ENCODE measurements around the gene YIPF2.
"Not testable (repeated sequence)": the region's sequence is repeated elsewhere in the genome, so short reads cannot be mapped to it uniquely, and the experiment has no call there.

YIPF2 gene

GRCh38 chr19:10908380-10908960, 20.0 kb downstream of the YIPF2 start:
- DNase-seq (ENCODE audit: low read depth) = no peak

DNA sequence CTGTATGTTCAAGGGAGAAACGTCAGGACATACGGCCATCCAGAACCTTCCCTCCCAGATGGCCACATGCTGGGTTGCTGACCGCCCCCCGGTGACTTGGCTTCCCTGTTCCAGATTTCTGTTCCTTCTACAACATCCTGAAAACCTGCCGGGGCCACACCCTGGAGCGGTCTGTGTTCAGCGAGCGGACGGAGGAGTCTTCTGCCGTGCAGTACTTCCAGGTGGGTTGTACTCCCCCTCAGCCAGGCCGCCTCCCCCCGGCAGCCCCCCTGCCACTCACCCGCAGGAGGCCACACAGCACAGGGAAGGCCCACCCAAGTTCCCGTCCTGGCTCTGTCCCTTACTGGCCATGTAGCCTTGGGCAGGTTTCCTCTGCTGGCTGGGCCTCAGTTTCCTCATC, 20.5 kb downstream of the YIPF2 start:
- DNase-seq (ENCODE audit: low read depth) = no peak

- no peak for DNase-seq (ENCODE audit: low read depth)
Observed at GRCh38 chr19:10899151-10899653, 29.2 kb downstream of the YIPF2 start.

DNA sequence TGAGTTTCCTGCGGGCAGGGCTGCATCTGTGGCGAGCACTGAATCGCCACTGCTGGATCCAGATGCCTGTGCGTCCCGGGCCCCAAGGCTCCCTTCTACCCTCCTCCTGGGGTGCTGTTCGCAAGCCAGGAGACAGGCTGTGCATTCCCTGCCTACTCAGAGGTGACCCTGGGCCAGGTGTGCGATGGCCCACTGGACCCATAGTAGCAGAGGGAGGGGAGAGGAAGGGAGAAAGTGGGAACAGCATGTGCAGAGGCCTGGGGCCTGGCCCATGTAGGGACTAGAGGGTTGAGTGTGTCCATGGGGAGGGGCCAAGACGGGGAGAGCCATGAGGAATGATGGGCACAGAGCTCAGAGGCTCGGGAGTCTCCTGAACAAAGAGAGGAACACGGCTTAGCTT, 29.8 kb downstream of the YIPF2 start:
- no peak for DNase-seq (ENCODE audit: low read depth)

GRCh38 chr19:10896851-10897526, 31.4 kb downstream of the YIPF2 start:
- no peak for DNase-seq (ENCODE audit: low read depth)

- no peak for DNase-seq (ENCODE audit: low read depth)
Observed at GRCh38 chr19:10895920-10896319, 32.5 kb downstream of the YIPF2 start.

DNA sequence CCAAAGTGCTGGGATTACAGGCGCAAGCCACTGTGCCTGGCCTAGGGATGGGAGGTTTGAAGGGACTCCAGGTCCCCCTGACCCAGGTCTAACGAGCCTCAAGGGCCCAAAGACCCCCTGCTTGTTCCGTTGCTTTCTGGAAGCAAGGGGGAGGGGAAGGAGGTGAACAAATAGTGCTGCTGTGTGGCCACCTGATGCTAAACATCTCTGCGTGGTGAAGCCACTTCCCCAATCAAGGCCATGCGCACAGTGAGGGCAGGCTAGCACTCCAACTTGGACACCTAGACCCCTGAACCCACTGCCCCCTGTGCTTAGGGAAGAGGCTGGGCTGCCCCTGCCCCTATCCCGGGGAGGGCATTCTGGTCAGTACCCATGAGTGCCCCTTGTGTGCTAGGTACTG, 33.1 kb downstream of the YIPF2 start:
- no peak for DNase-seq (ENCODE audit: low read depth)

GRCh38 chr19:10894911-10895213, 33.6 kb downstream of the YIPF2 start:
- no peak for DNase-seq (ENCODE audit: low read depth)

GRCh38 chr19:10892256-10892655, 36.2 kb downstream of the YIPF2 start:
- DNase-seq (ENCODE audit: low read depth) = no peak

DNA sequence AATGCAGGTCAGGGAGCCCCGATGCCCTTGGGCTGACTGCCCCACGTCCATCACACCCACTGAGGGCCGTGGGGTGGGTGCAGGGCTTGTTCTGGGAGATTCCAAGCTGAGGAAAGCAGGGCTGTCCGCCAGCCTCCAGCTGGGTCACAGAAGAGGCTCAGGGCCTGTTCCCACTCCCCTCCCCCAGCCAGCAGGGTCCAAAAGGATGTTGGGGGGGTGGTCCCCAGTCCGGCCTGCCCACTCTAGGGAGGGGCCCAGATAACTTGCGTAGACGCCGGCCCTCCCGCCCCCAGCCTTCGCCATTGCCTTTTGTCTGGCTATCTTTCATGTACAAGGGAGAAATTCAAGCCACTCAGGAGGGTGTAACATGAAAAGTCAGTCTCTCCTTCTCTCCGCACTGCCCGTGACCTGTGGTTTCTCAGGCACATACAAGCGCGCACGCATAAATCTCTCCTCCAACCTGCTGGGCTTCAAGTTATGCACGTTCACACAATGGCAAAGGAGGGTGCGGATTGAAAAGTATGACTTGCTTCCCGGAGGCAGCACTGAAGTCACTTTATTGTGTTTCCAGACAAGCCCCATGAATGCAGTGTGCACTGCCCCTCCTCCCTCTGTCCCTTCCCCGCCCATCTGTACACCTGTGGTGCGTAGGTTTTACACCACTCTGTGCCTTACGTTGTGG, 36.9 kb downstream of the YIPF2 start:
- no peak for DNase-seq (ENCODE audit: low read depth)

GRCh38 chr19:10889880-10890279, 38.6 kb downstream of the YIPF2 start:
- DNase-seq (ENCODE audit: low read depth) = no peak

- DNase-seq (ENCODE audit: low read depth) = no peak
Observed at GRCh38 chr19:10888421-10888866, 40.0 kb downstream of the YIPF2 start.

GRCh38 chr19:10887616-10888367, 40.6 kb downstream of the YIPF2 start:
- DNase-seq (ENCODE audit: low read depth) = no peak

DNA sequence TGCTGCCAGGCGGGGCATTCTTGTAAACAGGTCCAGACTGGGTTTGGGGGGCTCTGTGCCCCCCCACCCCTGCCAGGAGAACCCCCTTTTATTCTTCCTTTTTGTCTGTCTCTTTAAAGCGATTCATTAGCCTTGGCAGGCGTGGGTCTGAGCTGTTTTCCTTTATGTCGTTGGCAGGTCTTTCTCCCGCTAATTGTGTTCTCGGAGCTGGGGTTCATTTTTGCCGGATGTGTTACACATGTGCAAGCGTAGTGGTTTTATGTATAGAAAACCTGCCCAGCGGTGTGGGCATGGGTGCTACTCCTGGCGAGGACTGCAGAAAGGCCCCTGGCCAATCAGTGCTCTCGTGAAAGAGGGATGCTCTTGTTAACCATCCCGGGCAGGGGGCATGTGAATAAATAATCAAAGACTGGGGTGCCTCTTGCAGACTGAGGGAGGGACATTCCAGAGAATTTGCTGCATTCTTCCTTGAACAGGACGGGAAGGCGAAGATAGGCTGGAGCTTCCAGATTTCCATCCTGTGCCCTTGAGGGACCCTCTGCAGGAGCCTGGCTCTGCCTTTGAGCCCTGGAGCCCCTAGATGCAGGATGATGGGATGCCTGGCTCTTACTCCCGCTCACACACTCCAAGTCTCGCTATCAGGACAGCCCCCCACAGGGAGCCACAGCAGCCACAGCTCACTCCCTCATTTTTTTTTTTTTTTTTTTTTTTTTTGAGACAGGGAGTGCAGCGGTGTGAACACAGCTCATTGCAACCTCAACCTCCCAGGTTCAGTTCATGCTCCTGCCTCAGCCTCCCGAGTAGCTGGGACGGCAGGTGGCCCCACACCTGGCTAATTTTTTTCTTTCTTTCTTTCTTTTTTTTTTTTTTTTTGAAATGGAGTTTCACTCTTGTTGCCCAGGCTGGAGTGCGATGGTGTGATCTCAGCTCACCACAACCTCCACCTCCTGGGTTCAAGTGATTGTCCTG, 43.0 kb downstream of the YIPF2 start:
- no peak for DNase-seq (ENCODE audit: low read depth)

GRCh38 chr19:10884274-10884673, 44.2 kb downstream of the YIPF2 start:
- DNase-seq (ENCODE audit: low read depth) = no peak

- DNase-seq (ENCODE audit: low read depth) = no peak
Observed at GRCh38 chr19:10882108-10882457, 46.4 kb downstream of the YIPF2 start.

DNA sequence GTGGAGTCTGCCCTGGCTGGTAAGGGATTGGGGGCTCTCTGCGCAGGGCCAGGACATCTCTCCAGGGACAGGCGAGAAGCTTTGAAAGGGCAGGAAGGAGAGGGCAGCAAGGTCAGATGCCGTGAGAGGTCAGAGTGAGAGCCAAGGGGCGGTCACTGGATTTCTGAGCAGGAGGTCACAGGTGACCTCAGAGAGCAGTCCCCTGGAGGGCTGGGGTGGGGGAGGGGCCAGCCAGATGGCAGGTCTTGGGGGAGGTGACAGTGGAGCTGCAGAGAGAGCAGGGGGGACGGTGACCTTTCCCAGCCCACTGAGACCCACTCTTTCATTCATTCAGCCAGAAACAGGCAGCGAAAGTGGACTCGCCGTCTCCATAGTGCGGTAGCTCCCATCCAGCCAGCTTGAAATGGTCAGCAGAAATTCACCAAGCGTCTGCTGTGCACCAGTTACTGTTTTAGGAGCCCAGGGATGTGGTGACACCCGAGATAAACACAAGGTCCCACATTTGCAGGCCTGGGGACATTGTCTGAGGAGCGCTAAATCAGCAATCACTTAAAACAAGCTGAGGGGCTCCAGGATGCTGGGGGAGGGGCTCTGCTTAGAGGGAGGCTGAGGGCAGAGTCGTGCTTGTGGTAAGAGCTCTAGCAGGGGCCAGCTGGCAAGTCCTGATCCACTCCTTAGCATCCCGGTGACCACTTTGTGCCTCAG, 46.9 kb downstream of the YIPF2 start:
- no peak for DNase-seq (ENCODE audit: low read depth)

GRCh38 chr19:10878253-10878652, 50.2 kb downstream of the YIPF2 start:
- no peak for DNase-seq (ENCODE audit: low read depth)

- not testable (repeated sequence) for DNase-seq (ENCODE audit: low read depth)
Observed at GRCh38 chr19:10877608-10878007, 50.8 kb downstream of the YIPF2 start.

DNA sequence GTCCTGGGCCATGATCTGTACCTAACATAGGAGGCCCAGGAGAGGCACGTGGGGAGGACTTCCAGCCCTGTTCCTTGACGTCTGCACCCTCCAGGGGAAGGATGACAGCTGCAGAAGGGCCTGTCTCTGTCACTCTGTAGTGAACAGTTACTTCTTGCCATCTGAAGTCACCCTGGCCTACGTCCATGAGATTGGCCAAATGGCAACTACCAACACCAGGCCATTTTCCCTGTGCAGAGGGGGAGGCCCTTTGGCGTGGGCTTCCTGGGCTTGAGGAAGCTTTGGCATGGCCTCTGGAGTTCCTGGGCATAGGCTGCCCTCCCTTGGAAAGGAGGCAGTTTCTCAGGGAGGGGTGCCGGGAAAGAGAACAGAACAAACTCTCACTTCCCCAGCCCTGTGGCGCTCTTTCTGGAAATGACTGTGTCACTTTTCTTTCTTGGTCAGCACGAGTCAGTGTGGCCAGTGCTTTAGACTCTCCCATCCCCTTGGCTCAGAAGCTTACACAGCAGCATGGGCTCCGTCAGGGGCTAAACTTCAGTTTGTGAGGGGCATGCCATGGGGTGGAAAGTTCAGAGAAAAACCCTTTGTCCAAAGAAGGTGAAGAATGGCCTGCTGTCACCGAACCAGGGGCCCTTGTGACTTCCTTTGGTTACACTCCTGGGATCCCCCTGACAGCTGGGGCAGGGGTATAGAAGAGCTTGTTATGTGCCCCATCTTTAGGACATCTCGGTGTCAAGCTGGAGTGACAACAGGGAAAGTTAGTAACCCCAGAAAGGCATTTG, 51.8 kb downstream of the YIPF2 start:
- DNase-seq (ENCODE audit: low read depth) = no peak
